GM19467 (cell line): ENCODE results near the gene ARHGAP19.
"Not testable (repeated sequence)": the region's sequence is repeated elsewhere in the genome, so short reads cannot be mapped to it uniquely, and the experiment has no call there.

Experiments
- ATAC-seq: cut with Tn5 transposase; IDR thresholded peaks from one replicate; pipeline ENCODE4 v1.9.1; 2021; ENCODE audit warnings: mild to moderate bottlenecking, moderate library complexity; ENCODE audit not compliant: unreplicated experiment

ARHGAP19 gene

GRCh38 chr10:97290076-97290475 is 2.4 kb downstream of the ARHGAP19 start:
- not testable (repeated sequence) for ATAC-seq

GRCh38 chr10:97280783-97281182 is 11.7 kb downstream of the ARHGAP19 start:
- ATAC-seq: no peak

GRCh38 chr10:97279121-97279815 is 13.2 kb downstream of the ARHGAP19 start:
- ATAC-seq: no peak

GRCh38 chr10:97278491-97278989 is 13.9 kb downstream of the ARHGAP19 start:
- no peak for ATAC-seq

- no peak for ATAC-seq
These were observed 14.9 kb downstream of the ARHGAP19 start for GRCh38 chr10:97277551-97277950.

- ATAC-seq: no peak
These were observed 17.6 kb downstream of the ARHGAP19 start for GRCh38 chr10:97274828-97275227.

GRCh38 chr10:97273700-97274099 is 18.7 kb downstream of the ARHGAP19 start:
- no peak for ATAC-seq

- no peak for ATAC-seq
These were observed 21.8 kb downstream of the ARHGAP19 start for GRCh38 chr10:97270523-97271154.

GRCh38 chr10:97267671-97268070 is 24.8 kb downstream of the ARHGAP19 start:
- no peak for ATAC-seq

- not testable (repeated sequence) for ATAC-seq
These were observed 27.3 kb downstream of the ARHGAP19 start for GRCh38 chr10:97265095-97265494.

GRCh38 chr10:97263971-97264370 is 28.5 kb downstream of the ARHGAP19 start:
- ATAC-seq: no peak

GRCh38 chr10:97261656-97262055 is 30.8 kb downstream of the ARHGAP19 start:
- ATAC-seq: no peak

- ATAC-seq: no peak
These were observed 31.3 kb downstream of the ARHGAP19 start for GRCh38 chr10:97261183-97261582.

GRCh38 chr10:97259119-97259518 is 33.3 kb downstream of the ARHGAP19 start:
- ATAC-seq: no peak

GRCh38 chr10:97256356-97256755 is 36.1 kb downstream of the ARHGAP19 start:
- no peak for ATAC-seq

GRCh38 chr10:97255512-97256293 is 36.7 kb downstream of the ARHGAP19 start:
- ATAC-seq: no peak

GRCh38 chr10:97254694-97255093 is 37.7 kb downstream of the ARHGAP19 start:
- ATAC-seq: no peak

- ATAC-seq: no peak
These were observed 41.5 kb downstream of the ARHGAP19 start for GRCh38 chr10:97250952-97251351.

GRCh38 chr10:97243836-97244235 is 48.6 kb downstream of the ARHGAP19 start:
- no peak for ATAC-seq

GRCh38 chr10:97238855-97239254 is 53.6 kb downstream of the ARHGAP19 start:
- no peak for ATAC-seq

GRCh38 chr10:97235353-97235752 is 57.1 kb downstream of the ARHGAP19 start:
- ATAC-seq: no peak

GRCh38 chr10:97234400-97234799 is 58.0 kb downstream of the ARHGAP19 start:
- no peak for ATAC-seq
